Measurements from ENCODE around the gene KRTAP1-4.
"Not testable (repeated sequence)": the region's sequence is repeated elsewhere in the genome, so short reads cannot be mapped to it uniquely, and the experiment has no call there.

The KRTAP1-4 gene

DNA sequence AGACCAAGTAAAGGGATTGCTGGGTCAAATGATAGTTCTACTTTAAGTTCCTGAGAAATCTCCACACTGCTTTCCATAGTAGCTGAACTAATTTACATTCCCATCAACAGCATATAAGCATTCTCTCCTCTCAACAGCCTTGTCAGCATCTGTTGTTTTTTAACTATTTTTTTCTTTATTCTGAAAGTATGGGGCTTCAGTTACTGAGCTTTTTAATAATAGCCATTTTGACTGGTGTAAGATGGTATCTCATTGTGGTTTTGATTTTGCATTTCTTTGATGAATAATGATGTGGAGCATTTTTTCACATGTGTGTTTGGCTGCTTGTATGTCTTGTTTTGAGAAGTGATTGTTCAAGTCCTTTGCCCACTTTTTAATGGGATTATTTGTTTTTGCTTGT, 22.6 kb upstream of the KRTAP1-4 start:
- TF ChIP-seq, protein P1, sequence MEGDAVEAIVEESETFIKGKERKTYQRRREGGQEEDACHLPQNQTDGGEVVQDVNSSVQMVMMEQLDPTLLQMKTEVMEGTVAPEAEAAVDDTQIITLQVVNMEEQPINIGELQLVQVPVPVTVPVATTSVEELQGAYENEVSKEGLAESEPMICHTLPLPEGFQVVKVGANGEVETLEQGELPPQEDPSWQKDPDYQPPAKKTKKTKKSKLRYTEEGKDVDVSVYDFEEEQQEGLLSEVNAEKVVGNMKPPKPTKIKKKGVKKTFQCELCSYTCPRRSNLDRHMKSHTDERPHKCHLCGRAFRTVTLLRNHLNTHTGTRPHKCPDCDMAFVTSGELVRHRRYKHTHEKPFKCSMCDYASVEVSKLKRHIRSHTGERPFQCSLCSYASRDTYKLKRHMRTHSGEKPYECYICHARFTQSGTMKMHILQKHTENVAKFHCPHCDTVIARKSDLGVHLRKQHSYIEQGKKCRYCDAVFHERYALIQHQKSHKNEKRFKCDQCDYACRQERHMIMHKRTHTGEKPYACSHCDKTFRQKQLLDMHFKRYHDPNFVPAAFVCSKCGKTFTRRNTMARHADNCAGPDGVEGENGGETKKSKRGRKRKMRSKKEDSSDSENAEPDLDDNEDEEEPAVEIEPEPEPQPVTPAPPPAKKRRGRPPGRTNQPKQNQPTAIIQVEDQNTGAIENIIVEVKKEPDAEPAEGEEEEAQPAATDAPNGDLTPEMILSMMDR (IDR thresholded peaks at IDR 0.05) = no peak

DNA sequence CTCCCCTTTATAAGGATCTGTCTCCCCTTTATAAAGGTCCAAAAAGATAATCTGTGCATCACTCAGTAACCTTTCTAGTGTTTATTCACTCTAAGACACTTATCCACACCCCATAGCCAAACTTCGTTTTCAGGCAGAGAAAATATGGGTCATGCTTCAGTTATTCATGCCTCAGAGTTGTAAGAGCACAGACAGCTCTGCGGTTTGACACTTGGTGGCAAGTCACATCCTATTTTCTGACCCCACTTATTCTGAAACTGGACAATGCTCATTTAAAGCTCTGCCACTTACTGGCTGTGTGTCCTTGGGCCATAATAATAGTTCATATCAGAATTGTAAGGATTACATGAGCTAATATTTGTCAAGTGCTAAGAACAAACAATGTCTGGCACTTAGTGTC, 19.1 kb upstream of the KRTAP1-4 start:
- TF ChIP-seq, protein P1 (IDR thresholded peaks at IDR 0.05) = no peak

DNA sequence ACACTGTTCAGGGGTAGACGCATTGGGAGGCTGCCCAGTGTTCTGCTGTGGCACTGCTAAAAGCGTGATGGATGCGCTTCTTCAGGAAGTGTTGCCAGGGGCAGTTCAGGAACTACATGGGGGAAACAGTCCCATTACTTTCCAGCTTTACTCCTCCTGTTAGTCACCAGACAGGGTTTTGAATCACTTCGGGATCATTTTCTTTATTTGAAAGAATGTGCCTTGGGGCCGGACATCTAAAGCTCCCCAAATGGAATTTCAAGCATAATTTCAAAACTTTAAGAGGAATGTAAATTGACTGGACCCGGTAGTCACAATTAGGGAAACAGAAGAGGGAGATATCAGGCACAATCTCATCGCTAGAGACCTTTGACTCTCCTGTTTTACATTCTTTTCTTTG, 18.4 kb upstream of the KRTAP1-4 start:
- TF ChIP-seq, protein P1 (IDR thresholded peaks at IDR 0.05) = no peak

DNA sequence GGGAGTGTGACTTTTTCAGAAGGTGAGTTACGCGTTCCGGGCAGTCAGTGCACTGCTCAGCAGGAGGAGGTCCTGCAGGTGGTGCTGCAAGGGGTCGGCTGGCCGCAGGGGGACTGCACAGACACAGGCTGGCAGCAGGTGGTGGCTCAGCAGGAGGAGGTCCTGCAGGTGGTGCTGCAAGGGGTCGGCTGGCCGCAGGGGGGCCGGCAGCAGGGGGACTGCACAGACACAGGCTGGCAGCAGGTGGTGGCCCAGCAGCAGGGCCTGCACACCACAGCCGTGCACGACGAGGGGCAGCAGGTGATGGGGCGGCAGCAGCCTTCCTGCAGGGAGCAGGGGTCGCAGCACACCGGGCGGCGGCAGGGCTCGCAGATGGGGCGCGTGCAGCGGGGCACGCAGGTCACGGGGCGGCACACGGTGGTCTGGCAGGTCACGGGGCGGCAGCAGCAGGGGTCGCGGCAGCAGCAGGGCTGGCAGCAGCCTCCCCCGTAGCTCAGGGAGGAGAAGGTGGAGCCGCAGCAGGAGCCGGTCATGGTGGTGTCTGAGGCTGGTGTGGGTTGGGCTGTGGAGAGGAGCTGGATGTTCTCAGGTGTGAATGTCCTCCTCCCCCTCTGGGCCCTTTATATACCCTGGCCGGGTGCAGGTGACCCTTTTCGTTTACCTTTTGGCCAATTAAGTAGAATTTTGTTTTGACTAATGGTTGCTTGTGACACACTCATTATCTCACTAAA, 16.9 kb upstream of the KRTAP1-4 start, which contains the start of gene KRTAP2-1:
Gene KRTAP2-1 (minus strand): TSS at position 582 of the 731 bp plus-strand sequence. CDS start 49 bp downstream, at position 533.
- TF ChIP-seq, protein P1 (IDR thresholded peaks at IDR 0.05) = not testable (repeated sequence)

DNA sequence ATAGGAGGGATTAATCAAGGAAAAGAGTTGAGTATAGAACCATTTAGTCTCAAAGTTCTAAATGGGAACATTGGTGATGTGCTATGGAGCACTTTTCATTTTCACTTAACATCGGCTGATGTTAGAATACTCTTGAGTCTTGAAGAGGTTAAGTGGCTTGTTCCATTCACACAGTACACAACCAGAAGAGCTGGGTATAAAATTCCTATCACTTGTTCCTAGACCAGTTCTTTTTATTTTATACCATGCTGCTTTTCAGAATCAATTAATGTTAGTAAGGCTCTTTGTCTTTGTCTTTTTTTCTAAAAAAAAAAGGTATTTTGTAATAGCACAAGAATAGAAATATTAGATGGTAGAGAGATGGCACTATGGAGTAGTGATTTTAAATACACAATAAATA, 13.0 kb upstream of the KRTAP1-4 start:
- TF ChIP-seq, protein P1 (IDR thresholded peaks at IDR 0.05) = no peak

DNA sequence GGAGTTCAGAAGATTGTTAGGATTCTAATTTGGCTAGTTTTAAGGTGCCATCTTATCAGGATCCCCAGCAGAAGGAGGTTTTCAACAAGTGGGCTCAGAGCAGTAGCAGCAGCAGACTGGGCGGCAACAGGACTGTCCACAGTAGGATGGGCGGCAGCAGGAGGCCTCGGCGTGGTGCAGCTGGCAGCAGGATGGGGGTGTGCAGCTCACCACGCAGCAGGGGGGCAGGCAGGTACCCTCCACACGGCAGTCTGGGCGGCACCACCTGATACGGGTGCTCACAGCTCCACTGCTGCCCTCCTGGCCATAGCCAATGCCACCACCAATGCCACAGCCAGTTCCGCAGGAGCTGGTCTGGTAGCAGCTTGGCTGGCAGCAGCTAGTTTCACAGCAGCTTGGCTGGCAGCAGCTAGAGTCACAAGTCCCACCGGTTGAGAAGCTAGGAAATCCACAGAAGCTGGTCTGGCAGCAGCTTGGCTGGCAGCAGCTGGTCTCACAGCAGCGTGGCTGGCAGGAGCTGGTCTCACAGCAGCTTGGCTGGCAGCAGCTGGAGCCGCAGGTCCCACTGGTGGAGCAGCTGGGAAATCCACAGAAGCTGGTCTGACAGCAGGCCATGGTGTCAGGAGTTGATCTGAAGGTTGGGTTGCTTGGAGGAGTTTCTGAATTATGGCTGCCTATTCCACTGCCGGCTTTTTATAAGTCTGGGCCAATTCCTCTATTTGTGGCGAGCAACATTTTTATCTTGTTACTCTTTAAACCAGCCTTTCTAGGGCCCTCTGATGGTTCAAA, 11.0 kb upstream of the KRTAP1-4 start, which contains the start of gene KRTAP1-1:
Gene KRTAP1-1 (minus strand): TSS at position 668 of the 789 bp plus-strand sequence. CDS start 53 bp downstream, at position 615.
- TF ChIP-seq, protein P1 (IDR thresholded peaks at IDR 0.05) = not testable (repeated sequence)

DNA sequence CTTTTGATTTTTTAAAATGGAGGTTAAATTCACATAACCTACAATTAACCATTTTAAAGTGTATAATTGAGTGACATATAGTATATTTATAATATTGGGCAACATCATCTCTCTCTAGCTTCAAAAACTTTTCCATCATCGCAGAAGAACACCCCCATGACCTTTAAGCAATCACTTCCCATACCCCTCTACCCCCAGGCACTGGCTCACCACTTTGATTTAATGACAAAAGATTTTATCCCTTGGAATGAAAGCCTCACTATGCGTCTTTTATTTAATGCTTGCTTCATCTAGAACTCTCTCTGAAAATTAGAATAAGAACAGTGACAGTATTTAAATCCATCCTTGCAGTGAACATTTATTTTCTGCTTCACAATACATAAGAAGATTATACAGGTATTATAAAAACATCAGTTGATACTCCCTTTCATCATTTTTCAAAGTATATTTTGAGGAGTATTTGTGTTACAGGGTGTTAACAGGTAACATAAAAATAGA, 7.9 kb upstream of the KRTAP1-4 start:
- TF ChIP-seq, protein P1 (IDR thresholded peaks at IDR 0.05) = no peak
